ENCODE results near the gene UBE2I. TPM values are rescaled to one million over a fixed set of nuclear protein-coding genes. Genes with fewer than 3 reads are reported as not detected.

The UBE2I gene
- total RNA-seq, 4 donors from 2014 or later: 28.9 to 80.4 (median 41.7) TPM

DNA sequence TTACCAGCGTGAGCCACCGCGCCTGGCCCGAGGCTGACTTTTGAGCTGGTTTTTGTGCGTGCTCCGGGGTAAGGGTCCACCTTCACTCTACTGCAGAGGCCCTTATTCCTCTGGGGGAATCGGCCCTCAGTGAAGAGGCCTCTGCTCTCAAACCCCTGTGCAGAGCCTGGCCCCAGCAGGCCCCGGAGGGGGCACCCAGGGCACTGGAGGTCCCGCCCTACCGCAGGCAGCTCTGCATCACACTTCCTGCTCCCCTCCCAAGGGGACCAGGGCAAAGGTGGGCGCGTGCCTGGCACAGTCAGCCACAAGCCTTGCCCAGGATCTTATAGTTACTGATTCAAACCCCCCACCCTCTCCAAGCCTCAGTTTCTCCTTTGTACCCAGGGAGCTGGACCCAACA lies 3.6 kb upstream of the UBE2I start:
- Histone ChIP-seq H3K27me3 (peaks cover 20 to 26% (median 21%) of the 10 kb centered on the region in 3 donors), H3K4me1 (peaks cover 8 to 14% of the 10 kb centered on the region in 2 donors), H3K36me3 (no peaks in the 10 kb centered on the region), H3K9me3 (no peaks in the 10 kb centered on the region), H3K27ac (no peak overlapping the region), H3K4me3 (no peak overlapping the region)
- TF ChIP-seq POLR2A (IDR thresholded peaks at IDR 0.05): no peak
- TF ChIP-seq, protein P1, sequence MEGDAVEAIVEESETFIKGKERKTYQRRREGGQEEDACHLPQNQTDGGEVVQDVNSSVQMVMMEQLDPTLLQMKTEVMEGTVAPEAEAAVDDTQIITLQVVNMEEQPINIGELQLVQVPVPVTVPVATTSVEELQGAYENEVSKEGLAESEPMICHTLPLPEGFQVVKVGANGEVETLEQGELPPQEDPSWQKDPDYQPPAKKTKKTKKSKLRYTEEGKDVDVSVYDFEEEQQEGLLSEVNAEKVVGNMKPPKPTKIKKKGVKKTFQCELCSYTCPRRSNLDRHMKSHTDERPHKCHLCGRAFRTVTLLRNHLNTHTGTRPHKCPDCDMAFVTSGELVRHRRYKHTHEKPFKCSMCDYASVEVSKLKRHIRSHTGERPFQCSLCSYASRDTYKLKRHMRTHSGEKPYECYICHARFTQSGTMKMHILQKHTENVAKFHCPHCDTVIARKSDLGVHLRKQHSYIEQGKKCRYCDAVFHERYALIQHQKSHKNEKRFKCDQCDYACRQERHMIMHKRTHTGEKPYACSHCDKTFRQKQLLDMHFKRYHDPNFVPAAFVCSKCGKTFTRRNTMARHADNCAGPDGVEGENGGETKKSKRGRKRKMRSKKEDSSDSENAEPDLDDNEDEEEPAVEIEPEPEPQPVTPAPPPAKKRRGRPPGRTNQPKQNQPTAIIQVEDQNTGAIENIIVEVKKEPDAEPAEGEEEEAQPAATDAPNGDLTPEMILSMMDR (IDR thresholded peaks at IDR 0.05 in 4 of 5, conservative IDR thresholded peaks at IDR 0.05 in 1 of 5): no peak
- no peak for ATAC-seq
- intact Hi-C loops (cut with DNase I; ENCODE audit: low total_unique reads): loop anchor here (5.0 to 10.0 kb wide), 4 partner anchors 36 to 621 kb away; partner anchors contain the start of genes JMJD8, STUB1 and UQCC4
- no peak for DNase-seq
- in situ Hi-C loops (cut with MboI; ENCODE audit: low sequenced_read_pairs in 4 of 4): no loop called here

DNA sequence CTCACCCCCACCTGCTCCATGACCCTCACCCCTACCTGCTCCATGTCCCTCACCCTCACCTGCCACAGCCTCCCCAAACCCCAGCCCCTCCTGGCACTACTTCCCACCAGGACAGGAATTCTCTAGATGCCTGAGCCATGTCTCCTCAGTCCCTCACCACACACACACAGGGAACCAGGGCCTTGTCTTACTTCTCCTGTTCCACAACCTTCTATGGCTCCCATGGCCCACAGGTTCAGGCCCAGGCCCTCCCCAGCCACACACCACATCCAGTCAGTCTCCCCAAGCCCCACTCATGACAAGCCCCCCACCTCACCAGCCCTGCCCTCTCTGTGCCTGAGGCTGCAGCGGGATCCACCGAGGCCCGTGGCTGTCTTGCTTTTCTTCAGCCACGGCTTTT lies 3.1 kb upstream of the UBE2I start:
- no peaks in the 10 kb centered on the region for H3K9me3 ChIP-seq

DNA sequence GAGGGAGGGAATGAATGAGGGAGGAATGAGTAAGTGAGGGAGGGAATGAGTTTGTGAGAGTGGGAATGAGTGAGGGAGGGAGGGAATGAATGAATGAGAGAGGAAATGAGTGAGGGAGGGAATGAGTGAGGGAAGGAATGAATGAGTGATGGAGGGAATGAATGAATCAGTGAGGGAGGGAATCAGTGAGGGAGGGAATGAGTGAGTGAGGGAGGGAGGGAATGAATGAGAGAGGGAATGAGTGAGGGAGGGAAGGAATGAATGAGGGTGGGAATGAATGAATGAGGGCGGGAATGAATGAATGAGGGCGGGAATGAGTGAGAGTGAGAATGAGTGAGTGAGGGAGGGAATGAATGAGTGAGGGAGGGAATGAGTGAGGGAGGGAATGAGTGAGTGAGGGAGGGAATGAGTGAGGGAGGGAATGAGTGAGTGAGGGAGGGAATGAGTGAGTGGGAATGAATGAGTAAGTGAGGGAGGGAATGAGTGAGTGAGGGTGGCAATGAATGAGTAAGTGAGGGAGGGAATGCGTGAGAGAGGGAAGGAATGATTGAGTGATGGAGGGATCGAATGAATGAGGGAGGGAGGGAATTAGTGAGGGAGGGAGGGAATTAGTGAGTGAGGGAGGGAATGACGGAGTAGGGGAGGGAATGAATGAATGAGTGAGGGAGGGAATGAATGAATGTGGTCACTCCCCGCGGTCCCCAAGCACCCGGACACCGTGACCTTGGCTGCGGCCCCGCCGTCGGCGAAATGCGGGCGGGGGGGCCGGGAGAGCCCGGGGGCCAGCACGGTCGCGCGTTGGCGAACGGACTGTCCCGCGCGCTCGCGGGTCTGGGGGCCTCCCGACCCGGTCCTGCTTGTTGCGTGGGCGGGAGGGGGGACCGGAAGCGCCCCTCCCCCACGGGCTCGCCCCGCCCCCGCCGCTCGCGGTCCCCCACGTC lies 1.1 kb upstream of the UBE2I start:
- intact Hi-C loops (cut with DNase I; ENCODE audit: low total_unique reads) (loop anchor here (2.0 to 10.0 kb wide), 5 partner anchors 34 to 624 kb away; partner anchors contain the start of genes GNPTG, JMJD8, STUB1 and TSR3), in situ Hi-C loops (cut with MboI; ENCODE audit: low sequenced_read_pairs in 4 of 4) (no loop called here)
- Histone ChIP-seq H3K36me3 (no peaks in the 10 kb centered on the region), H3K27ac (peak overlapping the region; percentile 91 to 99 (median 96)), H3K9me3 (no peaks in the 10 kb centered on the region), H3K27me3 (peaks cover 0 to 3% (median 2%) of the 10 kb centered on the region in 3 donors), H3K4me3 (peak overlapping the region; percentile 57 to 85 (median 69)), H3K4me1 (peaks cover 30 to 36% of the 10 kb centered on the region in 2 donors)
- DNase-seq (peak in 1 of 2 donors; percentile 38), ATAC-seq (peak; percentile 7 to 25)
- TF ChIP-seq, protein P1 (IDR thresholded peaks at IDR 0.05 in 4 of 5, conservative IDR thresholded peaks at IDR 0.05 in 1 of 5): no peak
- no peak for TF ChIP-seq POLR2A (IDR thresholded peaks at IDR 0.05)

More for the DNA sequence above, 3.1 kb upstream of the UBE2I start:
- H3K27ac ChIP-seq: no peak overlapping the region
- no peak for DNase-seq
- peaks cover 15 to 21% (median 17%) of the 10 kb centered on the region in 3 donors for H3K27me3 ChIP-seq
- ATAC-seq: no peak
- intact Hi-C loops (cut with DNase I; ENCODE audit: low total_unique reads): loop anchor here (5.0 to 10.0 kb wide), 4 partner anchors 36 to 622 kb away; partner anchors contain the start of genes JMJD8, STUB1 and UQCC4
- TF ChIP-seq, protein P1 (IDR thresholded peaks at IDR 0.05 in 4 of 5, conservative IDR thresholded peaks at IDR 0.05 in 1 of 5): no peak
- TF ChIP-seq POLR2A (IDR thresholded peaks at IDR 0.05): no peak
- H3K4me1 ChIP-seq: peaks cover 13 to 16% of the 10 kb centered on the region in 2 donors
- H3K4me3 ChIP-seq: no peak overlapping the region
- in situ Hi-C loops (cut with MboI; ENCODE audit: low sequenced_read_pairs in 4 of 4): no loop called here
- H3K36me3 ChIP-seq: no peaks in the 10 kb centered on the region

DNA sequence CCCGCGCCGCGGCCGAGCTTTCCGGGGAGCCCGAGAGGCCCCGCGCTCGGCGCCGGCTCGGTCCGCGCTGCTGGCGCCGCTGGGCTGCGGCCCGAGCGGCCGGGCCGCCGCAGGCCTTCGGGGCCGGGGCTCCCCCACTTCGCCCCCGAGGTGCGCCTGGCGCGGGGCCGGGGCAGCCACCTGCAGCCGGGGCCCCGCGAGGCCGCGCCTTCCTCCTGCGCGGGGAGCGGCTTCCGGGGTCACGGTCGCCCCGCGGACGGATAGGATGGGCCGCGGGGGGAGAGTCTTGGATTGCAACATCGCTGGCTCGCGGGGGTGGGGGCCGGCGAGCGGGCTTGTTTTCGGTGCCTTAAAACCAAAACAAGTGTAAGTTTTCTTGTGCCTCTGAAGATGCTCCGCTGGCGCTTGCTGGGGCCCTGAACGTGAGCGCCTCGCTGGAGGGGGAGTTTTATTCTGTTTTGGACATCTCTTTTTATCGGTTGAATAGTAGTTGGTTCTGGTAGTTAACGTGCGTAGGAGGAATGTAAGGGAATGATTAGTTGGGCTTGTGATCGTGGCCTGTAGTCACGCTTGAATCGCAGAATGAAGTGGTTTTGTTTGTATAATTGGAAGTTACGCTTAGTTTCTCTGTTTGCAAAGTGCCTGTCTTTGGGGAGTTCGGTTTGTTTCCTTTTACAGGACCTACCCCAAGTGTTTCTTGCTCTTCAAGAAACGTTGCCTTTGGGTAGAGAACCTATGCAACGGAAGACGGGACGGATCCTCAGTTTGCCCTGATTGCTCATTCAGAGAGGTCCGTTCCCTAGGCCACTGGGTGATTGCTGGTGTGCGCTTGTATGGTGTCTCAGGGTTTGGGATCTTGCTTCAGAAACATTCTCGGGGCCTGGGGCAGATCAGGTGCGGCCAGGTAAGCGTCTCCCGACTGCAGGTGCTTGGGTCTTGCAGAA lies 724 bp downstream of the UBE2I start:
- intact Hi-C loops (cut with DNase I; ENCODE audit: low total_unique reads) (loop anchor here (2.0 to 10.0 kb wide), 5 partner anchors 32 to 625 kb away; partner anchors contain the start of genes GNPTG, JMJD8, STUB1 and TSR3), in situ Hi-C loops (cut with MboI; ENCODE audit: low sequenced_read_pairs in 4 of 4) (no loop called here)
- TF ChIP-seq, protein P1 (IDR thresholded peaks at IDR 0.05 in 4 of 5, conservative IDR thresholded peaks at IDR 0.05 in 1 of 5): no peak
- no peak for TF ChIP-seq POLR2A (IDR thresholded peaks at IDR 0.05)
- H3K36me3 ChIP-seq: peaks cover 0 to 14% of the 10 kb centered on the region in 2 donors
- H3K27me3 ChIP-seq: no peaks in the 10 kb centered on the region
- DNase-seq: peak; percentile 41 to 43
- peak overlapping the region; percentile 67 to 95 (median 76) for H3K4me3 ChIP-seq
- H3K9me3 ChIP-seq: no peaks in the 10 kb centered on the region
- peak overlapping the region; percentile 77 to 99 (median 88) for H3K27ac ChIP-seq
- H3K4me1 ChIP-seq: peaks cover 30 to 44% of the 10 kb centered on the region in 2 donors
- ATAC-seq: no peak
